ENCODE data around the gene LUC7L2. TPM values are rescaled to one million over a fixed set of nuclear protein-coding genes. Genes with fewer than 3 reads are reported as not detected.

The LUC7L2 gene
- total RNA-seq, 2 donors from 2014 or later: 71.0 to 76.0 TPM

DNA sequence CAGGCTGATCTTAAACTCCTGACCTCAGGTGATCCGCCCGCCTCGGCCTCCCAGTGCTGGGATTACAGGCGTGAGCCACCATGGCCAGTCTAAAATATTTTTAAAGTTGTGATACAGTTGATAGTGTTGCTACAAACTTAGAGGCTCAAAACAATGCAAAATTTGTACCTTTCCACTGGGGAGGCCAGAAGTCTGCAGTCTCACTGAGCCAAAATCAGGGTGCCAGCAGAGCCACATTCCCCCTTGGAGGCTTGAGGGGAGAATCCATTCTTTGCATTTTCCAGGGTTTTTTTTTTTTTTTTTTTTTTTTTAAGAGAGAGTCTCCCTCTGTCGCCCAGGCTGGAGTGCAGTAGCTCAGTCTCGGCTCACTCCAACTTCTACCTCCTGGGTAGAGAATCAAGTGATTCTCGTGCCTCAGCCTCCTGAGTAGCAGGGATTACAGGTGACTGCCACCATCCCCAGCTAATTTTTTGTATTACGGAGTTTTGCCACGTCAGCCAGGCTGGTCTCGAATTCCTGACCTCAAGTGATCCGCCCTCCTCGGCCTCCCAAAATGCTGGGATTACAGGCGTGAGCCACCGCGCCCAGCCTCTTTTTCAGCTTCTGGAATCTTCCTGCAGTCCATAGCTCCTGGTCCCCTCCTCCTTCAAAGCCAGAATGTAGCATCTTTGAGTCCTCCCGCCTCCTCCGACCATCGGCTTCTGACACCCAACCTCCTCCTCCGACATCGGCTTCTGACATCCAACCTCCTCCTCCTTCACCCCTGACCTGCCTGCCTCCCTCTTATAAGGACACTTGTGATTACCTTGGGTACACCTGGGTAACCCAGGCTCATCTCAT, 86.6 kb downstream of the LUC7L2 start:
- no peak overlapping the region for H3K9ac ChIP-seq (ENCODE audit: extremely low read depth, low read length, poor library complexity, severe bottlenecking)
- H3K4me1 Mint-ChIP-seq: no peaks in the 10 kb centered on the region
- no peaks in the 10 kb centered on the region for H3K27me3 Mint-ChIP-seq (ENCODE audit: insufficient read depth)
- H3K4me3 ChIP-seq (ENCODE audit: low read length): no peak overlapping the region
- no peak overlapping the region for H3K27ac ChIP-seq (ENCODE audit: low read depth, low read length)
- no peaks in the 10 kb centered on the region for H3K36me3 Mint-ChIP-seq (ENCODE audit: low read depth)
- WGBS, 2 experiments (ENCODE audit: insufficient coverage in 1 of 2, insufficient read length in 1 of 2): 93 to 99% methylated on average over 17 to 20 of the region's 20 CpGs
- H3K27ac Mint-ChIP-seq: no peak overlapping the region
- H3K4me1 ChIP-seq (ENCODE audit: control insufficient read depth, insufficient read depth, low read length): no peaks in the 10 kb centered on the region
- TF ChIP-seq, protein P1, sequence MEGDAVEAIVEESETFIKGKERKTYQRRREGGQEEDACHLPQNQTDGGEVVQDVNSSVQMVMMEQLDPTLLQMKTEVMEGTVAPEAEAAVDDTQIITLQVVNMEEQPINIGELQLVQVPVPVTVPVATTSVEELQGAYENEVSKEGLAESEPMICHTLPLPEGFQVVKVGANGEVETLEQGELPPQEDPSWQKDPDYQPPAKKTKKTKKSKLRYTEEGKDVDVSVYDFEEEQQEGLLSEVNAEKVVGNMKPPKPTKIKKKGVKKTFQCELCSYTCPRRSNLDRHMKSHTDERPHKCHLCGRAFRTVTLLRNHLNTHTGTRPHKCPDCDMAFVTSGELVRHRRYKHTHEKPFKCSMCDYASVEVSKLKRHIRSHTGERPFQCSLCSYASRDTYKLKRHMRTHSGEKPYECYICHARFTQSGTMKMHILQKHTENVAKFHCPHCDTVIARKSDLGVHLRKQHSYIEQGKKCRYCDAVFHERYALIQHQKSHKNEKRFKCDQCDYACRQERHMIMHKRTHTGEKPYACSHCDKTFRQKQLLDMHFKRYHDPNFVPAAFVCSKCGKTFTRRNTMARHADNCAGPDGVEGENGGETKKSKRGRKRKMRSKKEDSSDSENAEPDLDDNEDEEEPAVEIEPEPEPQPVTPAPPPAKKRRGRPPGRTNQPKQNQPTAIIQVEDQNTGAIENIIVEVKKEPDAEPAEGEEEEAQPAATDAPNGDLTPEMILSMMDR (conservative IDR thresholded peaks at IDR 0.05): no peak
- no peaks in the 10 kb centered on the region for H3K27me3 ChIP-seq (ENCODE audit: control insufficient read depth, insufficient read depth, low read length, poor library complexity, severe bottlenecking)
- H3K36me3 ChIP-seq (ENCODE audit: control insufficient read depth, insufficient read depth, low read length): no peaks in the 10 kb centered on the region
- H3K9me3 Mint-ChIP-seq: no peaks in the 10 kb centered on the region
- no peak overlapping the region for H3K4me3 Mint-ChIP-seq
- no peak for DNase-seq
- H3K9me3 ChIP-seq (ENCODE audit: control insufficient read depth, low read length): no peaks in the 10 kb centered on the region

DNA sequence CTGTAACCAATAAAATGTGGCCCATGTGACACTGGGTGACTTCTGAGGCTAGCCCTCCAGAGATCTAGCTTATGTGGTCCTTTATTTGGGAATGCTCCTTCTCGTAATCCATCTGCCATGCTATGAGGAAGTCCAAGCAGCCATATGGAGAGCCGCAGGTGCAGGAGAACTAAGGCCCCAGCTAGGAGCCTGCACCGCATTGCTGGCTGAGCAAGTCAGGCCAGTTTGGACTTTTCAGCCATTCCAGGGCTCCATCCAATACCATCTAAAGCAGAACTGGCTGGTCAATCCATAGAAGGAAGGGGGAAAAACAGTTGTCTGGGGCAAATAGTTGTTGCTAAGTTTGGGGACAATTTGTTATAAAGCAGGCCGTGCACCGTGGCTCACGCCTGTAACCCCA, 91.2 kb downstream of the LUC7L2 start:
- Histone ChIP-seq H3K36me3 (ENCODE audit: control insufficient read depth, insufficient read depth, low read length) (no peaks in the 10 kb centered on the region), H3K27ac (ENCODE audit: low read depth, low read length) (no peak overlapping the region), H3K27me3 (ENCODE audit: control insufficient read depth, insufficient read depth, low read length, poor library complexity, severe bottlenecking) (no peaks in the 10 kb centered on the region), H3K9ac (ENCODE audit: extremely low read depth, low read length, poor library complexity, severe bottlenecking) (no peak overlapping the region), H3K4me1 (ENCODE audit: control insufficient read depth, insufficient read depth, low read length) (no peaks in the 10 kb centered on the region), H3K4me3 (ENCODE audit: low read length) (no peak overlapping the region), H3K9me3 (ENCODE audit: control insufficient read depth, low read length) (no peaks in the 10 kb centered on the region)
- no peaks in the 10 kb centered on the region for H3K36me3 Mint-ChIP-seq (ENCODE audit: low read depth)
- WGBS, 2 experiments (ENCODE audit: insufficient coverage in 1 of 2, insufficient read length in 1 of 2): 92 to 93% methylated on average over 6 of the region's 6 CpGs
- TF ChIP-seq, protein P1 (conservative IDR thresholded peaks at IDR 0.05): no peak
- no peak for DNase-seq
- H3K9me3 Mint-ChIP-seq: no peaks in the 10 kb centered on the region
- no peaks in the 10 kb centered on the region for H3K4me1 Mint-ChIP-seq
- no peak overlapping the region for H3K27ac Mint-ChIP-seq
- H3K27me3 Mint-ChIP-seq (ENCODE audit: insufficient read depth): no peaks in the 10 kb centered on the region
- no peak overlapping the region for H3K4me3 Mint-ChIP-seq

DNA sequence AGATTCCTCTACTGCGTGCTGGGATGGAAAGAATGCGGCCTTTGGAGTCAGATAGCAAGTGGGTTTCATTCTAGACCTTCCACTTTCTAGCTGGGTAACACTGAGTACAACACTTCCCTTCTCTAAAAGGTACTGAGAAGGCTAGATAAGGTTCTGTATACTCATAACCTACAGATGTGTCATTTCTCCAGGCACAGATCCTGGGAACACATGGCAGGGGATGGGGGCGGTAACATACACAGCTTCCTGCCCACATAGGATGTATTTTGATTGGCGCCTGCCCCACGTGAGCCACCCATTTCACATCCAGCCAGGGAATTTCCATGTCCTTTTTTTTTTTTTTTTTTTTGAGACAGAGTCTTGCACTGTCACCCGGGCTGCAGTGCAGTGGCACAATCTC, 91.9 kb downstream of the LUC7L2 start:
- 94 to 97% methylated on average over 3 to 6 of the region's 6 CpGs for WGBS, 2 experiments (ENCODE audit: insufficient coverage in 1 of 2, insufficient read length in 1 of 2)

More for the DNA sequence above, 91.9 kb downstream of the LUC7L2 start:
- Histone ChIP-seq H3K9ac (ENCODE audit: extremely low read depth, low read length, poor library complexity, severe bottlenecking) (no peak overlapping the region), H3K4me3 (ENCODE audit: low read length) (no peak overlapping the region), H3K4me1 (ENCODE audit: control insufficient read depth, insufficient read depth, low read length) (no peaks in the 10 kb centered on the region), H3K27me3 (ENCODE audit: control insufficient read depth, insufficient read depth, low read length, poor library complexity, severe bottlenecking) (no peaks in the 10 kb centered on the region), H3K36me3 (ENCODE audit: control insufficient read depth, insufficient read depth, low read length) (no peaks in the 10 kb centered on the region), H3K9me3 (ENCODE audit: control insufficient read depth, low read length) (no peaks in the 10 kb centered on the region), H3K27ac (ENCODE audit: low read depth, low read length) (no peak overlapping the region)
- H3K4me1 Mint-ChIP-seq: no peaks in the 10 kb centered on the region
- H3K27ac Mint-ChIP-seq: no peak overlapping the region
- H3K9me3 Mint-ChIP-seq: no peaks in the 10 kb centered on the region
- TF ChIP-seq, protein P1 (conservative IDR thresholded peaks at IDR 0.05): no peak
- no peak overlapping the region for H3K4me3 Mint-ChIP-seq
- no peaks in the 10 kb centered on the region for H3K36me3 Mint-ChIP-seq (ENCODE audit: low read depth)
- DNase-seq: no peak
- no peaks in the 10 kb centered on the region for H3K27me3 Mint-ChIP-seq (ENCODE audit: insufficient read depth)
